OCI-LY1 (cell line): Measurements from ENCODE around the gene ZNF100.
"Not testable (repeated sequence)": the region's sequence is repeated elsewhere in the genome, so short reads cannot be mapped to it uniquely, and the experiment has no call there.

Experiments
- EZH2 ChIP-seq: fragments of 200-600 bp; sonication (generic), shearing (Covaris generic); IDR thresholded peaks from 2 replicates; pipeline ENCODE4 v1.8.0; 2017; ENCODE audit warnings: borderline replicate concordance, mixed run types, mild to moderate bottlenecking, antibody characterized with exemption, low read length, moderate library complexity, mixed read lengths
- TF ChIP-seq, protein P1 (sequence below): fragments of 200-600 bp; sonication (generic), shearing (Covaris generic); IDR thresholded peaks from 2 replicates; pipeline ENCODE4 v1.5.1; 2017; ENCODE audit warnings: mild to moderate bottlenecking, antibody characterized with exemption, low read length, moderate library complexity, mixed read lengths

GRCh38 chr19:21766705-21767064, 694 bp downstream of the ZNF100 start:
- TF ChIP-seq, protein P1, sequence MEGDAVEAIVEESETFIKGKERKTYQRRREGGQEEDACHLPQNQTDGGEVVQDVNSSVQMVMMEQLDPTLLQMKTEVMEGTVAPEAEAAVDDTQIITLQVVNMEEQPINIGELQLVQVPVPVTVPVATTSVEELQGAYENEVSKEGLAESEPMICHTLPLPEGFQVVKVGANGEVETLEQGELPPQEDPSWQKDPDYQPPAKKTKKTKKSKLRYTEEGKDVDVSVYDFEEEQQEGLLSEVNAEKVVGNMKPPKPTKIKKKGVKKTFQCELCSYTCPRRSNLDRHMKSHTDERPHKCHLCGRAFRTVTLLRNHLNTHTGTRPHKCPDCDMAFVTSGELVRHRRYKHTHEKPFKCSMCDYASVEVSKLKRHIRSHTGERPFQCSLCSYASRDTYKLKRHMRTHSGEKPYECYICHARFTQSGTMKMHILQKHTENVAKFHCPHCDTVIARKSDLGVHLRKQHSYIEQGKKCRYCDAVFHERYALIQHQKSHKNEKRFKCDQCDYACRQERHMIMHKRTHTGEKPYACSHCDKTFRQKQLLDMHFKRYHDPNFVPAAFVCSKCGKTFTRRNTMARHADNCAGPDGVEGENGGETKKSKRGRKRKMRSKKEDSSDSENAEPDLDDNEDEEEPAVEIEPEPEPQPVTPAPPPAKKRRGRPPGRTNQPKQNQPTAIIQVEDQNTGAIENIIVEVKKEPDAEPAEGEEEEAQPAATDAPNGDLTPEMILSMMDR = not testable (repeated sequence)
- not testable (repeated sequence) for TF ChIP-seq EZH2
